ENCODE data around the gene CAP2.

Gene CAP2

GRCh38 chr6:17477356-17477755 lies 84.0 kb downstream of the CAP2 start:
- DNase-seq = no peak

GRCh38 chr6:17478223-17478907 lies 85.0 kb downstream of the CAP2 start:
- no peak for DNase-seq

GRCh38 chr6:17478946-17479345 lies 85.6 kb downstream of the CAP2 start:
- no peak for DNase-seq

- no peak for DNase-seq
These were observed 87.1 kb downstream of the CAP2 start for GRCh38 chr6:17480476-17480875.

GRCh38 chr6:17482711-17483110 lies 89.3 kb downstream of the CAP2 start:
- DNase-seq = no peak

- DNase-seq = no peak
These were observed 90.1 kb downstream of the CAP2 start for GRCh38 chr6:17483391-17484016.

- DNase-seq = no peak
These were observed 90.9 kb downstream of the CAP2 start for GRCh38 chr6:17484201-17484849.

GRCh38 chr6:17485181-17485580 lies 91.8 kb downstream of the CAP2 start:
- no peak for DNase-seq

GRCh38 chr6:17485946-17486345 lies 92.6 kb downstream of the CAP2 start:
- no peak for DNase-seq

- DNase-seq = no peak
These were observed 93.3 kb downstream of the CAP2 start for GRCh38 chr6:17486680-17487079.

GRCh38 chr6:17490724-17491123 lies 97.3 kb downstream of the CAP2 start:
- DNase-seq = no peak

- no peak for DNase-seq
These were observed 98.2 kb downstream of the CAP2 start for GRCh38 chr6:17491416-17492142.

- DNase-seq = no peak
These were observed 99.0 kb downstream of the CAP2 start for GRCh38 chr6:17492350-17492749.

GRCh38 chr6:17493286-17493685 lies 99.9 kb downstream of the CAP2 start:
- DNase-seq = no peak

GRCh38 chr6:17494177-17494576 lies 100.8 kb downstream of the CAP2 start:
- no peak for DNase-seq

- no peak for DNase-seq
These were observed 101.5 kb downstream of the CAP2 start for GRCh38 chr6:17494919-17495318.

- no peak for DNase-seq
These were observed 104.2 kb downstream of the CAP2 start for GRCh38 chr6:17497535-17498095.

GRCh38 chr6:17501442-17501841 lies 108.0 kb downstream of the CAP2 start:
- DNase-seq = no peak

GRCh38 chr6:17501982-17502704 lies 108.7 kb downstream of the CAP2 start:
- DNase-seq = no peak

- no peak for DNase-seq
These were observed 109.7 kb downstream of the CAP2 start for GRCh38 chr6:17503051-17503450.

GRCh38 chr6:17504005-17504404 lies 110.6 kb downstream of the CAP2 start:
- DNase-seq = no peak

- DNase-seq = no peak
These were observed 111.7 kb downstream of the CAP2 start for GRCh38 chr6:17505062-17505476.

Measured in activated T-cell treated with anti-CD3 and anti-CD28 coated beads for 4 hours (primary cell).